ENCODE data around the gene ARF1. TPM values are rescaled to one million over a fixed set of nuclear protein-coding genes. Genes with fewer than 3 reads are reported as not detected.

ARF1 gene
- total and polyA plus RNA-seq, 10 of the 15 experiments (the other 5 are each of a cell fraction or from before 2014, with no cell fraction given): 48.4 to 508 (median 283) TPM

DNA sequence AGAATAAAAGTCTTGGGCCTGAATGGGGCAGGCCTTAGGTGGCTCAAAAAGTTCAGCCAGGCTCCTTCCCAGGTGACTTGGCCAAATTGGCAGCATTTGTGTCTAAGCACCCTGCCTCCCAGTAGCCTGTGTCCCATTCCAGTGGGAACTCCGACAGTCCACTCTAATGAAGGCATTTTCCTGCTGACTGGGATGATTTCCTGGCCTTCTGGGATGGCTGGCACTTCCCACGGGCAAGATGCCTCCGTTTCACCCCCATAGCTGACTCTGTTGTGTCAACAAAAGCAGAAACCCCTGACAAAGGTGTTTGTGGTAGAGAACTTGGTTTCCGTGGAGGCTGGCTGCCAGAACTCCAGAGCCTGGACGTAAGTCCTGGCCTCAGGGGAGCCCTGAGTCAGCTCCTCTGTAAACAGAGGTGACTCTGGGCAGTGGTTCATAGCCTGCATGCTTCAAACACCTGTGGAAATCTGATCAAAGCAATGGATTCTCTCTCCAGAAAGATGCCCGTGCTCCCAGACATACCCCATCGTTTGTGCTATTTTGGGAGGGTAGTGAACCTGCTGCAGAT lies 39.1 kb upstream of the ARF1 start:
- SMC1A ChIA-PET (ENCODE audit: uncharacterized antibody, unreplicated experiment): no interaction called here
- 6% methylated on average over 7 of the region's 7 CpGs for WGBS (ENCODE audit: insufficient coverage, insufficient replicate concordance, low lambda C conversion rate, missing lambda C conversion rate)
- Histone ChIP-seq H3K36me3 (ENCODE audit: control insufficient read depth in 2 of 2, insufficient read depth in 2 of 2, low read length in 1 of 2) (no peaks in the 10 kb centered on the region), H3K4me2 (ENCODE audit: control insufficient read depth, insufficient read depth) (no peak overlapping the region), H4K20me1 (ENCODE audit: control insufficient read depth, insufficient read depth) (no peaks in the 10 kb centered on the region; the same call in 1 of the 2 replicates), H3K9ac (ENCODE audit: control insufficient read depth, insufficient read depth, low read length) (no peak overlapping the region), H3K79me2 (ENCODE audit: control insufficient read depth, insufficient read depth, low read length) (no peaks in the 10 kb centered on the region), H3K4me3 (no peak overlapping the region), H3K27ac (ENCODE audit: control insufficient read depth, insufficient read depth) (no peak overlapping the region), H3K4me1 (ENCODE audit: control insufficient read depth, insufficient read depth, low read length) (no peaks in the 10 kb centered on the region), H3K9me3 (replicated peaks; ENCODE audit: control insufficient read depth, insufficient read depth, low read length) (no peaks in the 10 kb centered on the region), H3K27me3 (replicated peaks in 1 of 2; ENCODE audit: control insufficient read depth in 2 of 2, insufficient read depth in 2 of 2, low read length in 1 of 2) (peaks cover 5 to 10% of the 10 kb centered on the region in 2 experiments; a peak in 3 of 4 replicates), H2AFZ (ENCODE audit: control insufficient read depth, low read depth, low read length) (no peak overlapping the region)
- in situ Hi-C loops (cut with MboI): no loop called here
- TF ChIP-seq DPF2 (IDR thresholded peaks at IDR 0.05) (no peak), NRF1 (conservative IDR thresholded peaks at IDR 0.05; ENCODE audit: low read depth, low read length) (no peak), MTA3 (IDR thresholded peaks at IDR 0.05; ENCODE audit: borderline replicate concordance, low read length) (no peak), ZNF207 (IDR thresholded peaks at IDR 0.05; ENCODE audit: borderline replicate concordance) (no peak), NR2C1 (IDR thresholded peaks at IDR 0.05) (no peak), SIX5 (IDR thresholded peaks at IDR 0.05; ENCODE audit: low read depth, low read length, severe bottlenecking) (no peak), CEBPB (IDR thresholded peaks at IDR 0.05; ENCODE audit: borderline replicate concordance in 1 of 2, low read depth in 2 of 2, low read length in 2 of 2) (no peak)
- FAIRE-seq (no peak), DNase-seq (ENCODE audit: low read depth, low spot score) (no peak), ATAC-seq (no peak)
- no TSS peak for BruUV-seq (replicated peaks)
- intact Hi-C loops (cut with micrococcal nuclease; ENCODE audit: unreplicated experiment): no loop called here
- POLR2A ChIA-PET: no interaction called here
- CTCF ChIA-PET: no interaction called here
- RAD21 ChIA-PET (ENCODE audit: unreplicated experiment): no interaction called here

- SMC1A ChIA-PET (ENCODE audit: uncharacterized antibody, unreplicated experiment): no interaction called here
- Histone ChIP-seq H4K20me1 (ENCODE audit: control insufficient read depth, insufficient read depth) (no peaks in the 10 kb centered on the region; the same call in 1 of the 2 replicates), H3K27me3 (replicated peaks in 1 of 2; ENCODE audit: control insufficient read depth in 2 of 2, insufficient read depth in 2 of 2, low read length in 1 of 2) (peaks cover 0 to 5% of the 10 kb centered on the region in 2 experiments; a peak in 2 of 4 replicates), H3K36me3 (ENCODE audit: control insufficient read depth in 2 of 2, insufficient read depth in 2 of 2, low read length in 1 of 2) (no peaks in the 10 kb centered on the region), H2AFZ (ENCODE audit: control insufficient read depth, low read depth, low read length) (no peak overlapping the region), H3K4me2 (ENCODE audit: control insufficient read depth, insufficient read depth) (no peak overlapping the region), H3K9me3 (replicated peaks; ENCODE audit: control insufficient read depth, insufficient read depth, low read length) (no peaks in the 10 kb centered on the region), H3K9ac (ENCODE audit: control insufficient read depth, insufficient read depth, low read length) (no peak overlapping the region), H3K27ac (ENCODE audit: control insufficient read depth, insufficient read depth) (no peak overlapping the region), H3K4me3 (no peak overlapping the region), H3K4me1 (ENCODE audit: control insufficient read depth, insufficient read depth, low read length) (no peaks in the 10 kb centered on the region), H3K79me2 (ENCODE audit: control insufficient read depth, insufficient read depth, low read length) (no peaks in the 10 kb centered on the region)
- 7% methylated on average over 3 of the region's 3 CpGs for WGBS (ENCODE audit: insufficient coverage, insufficient replicate concordance, low lambda C conversion rate, missing lambda C conversion rate)
- no TSS peak for BruUV-seq (replicated peaks)
- CTCF ChIA-PET: no interaction called here
- TF ChIP-seq JUNB (IDR thresholded peaks at IDR 0.05) (no peak), IKZF2 (IDR thresholded peaks at IDR 0.05) (no peak), BACH1 (IDR thresholded peaks at IDR 0.05; ENCODE audit: borderline replicate concordance) (no peak)
- TF ChIP-seq, protein P1, sequence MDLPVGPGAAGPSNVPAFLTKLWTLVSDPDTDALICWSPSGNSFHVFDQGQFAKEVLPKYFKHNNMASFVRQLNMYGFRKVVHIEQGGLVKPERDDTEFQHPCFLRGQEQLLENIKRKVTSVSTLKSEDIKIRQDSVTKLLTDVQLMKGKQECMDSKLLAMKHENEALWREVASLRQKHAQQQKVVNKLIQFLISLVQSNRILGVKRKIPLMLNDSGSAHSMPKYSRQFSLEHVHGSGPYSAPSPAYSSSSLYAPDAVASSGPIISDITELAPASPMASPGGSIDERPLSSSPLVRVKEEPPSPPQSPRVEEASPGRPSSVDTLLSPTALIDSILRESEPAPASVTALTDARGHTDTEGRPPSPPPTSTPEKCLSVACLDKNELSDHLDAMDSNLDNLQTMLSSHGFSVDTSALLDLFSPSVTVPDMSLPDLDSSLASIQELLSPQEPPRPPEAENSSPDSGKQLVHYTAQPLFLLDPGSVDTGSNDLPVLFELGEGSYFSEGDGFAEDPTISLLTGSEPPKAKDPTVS (IDR thresholded peaks at IDR 0.05; ENCODE audit: low read depth, low read length): no peak
- RAD21 ChIA-PET (ENCODE audit: unreplicated experiment): interaction anchor here (0.9 kb wide), 1 partner anchor 45 kb away, joined by 3 read pairs; no protein-coding TSS in a partner anchor
- in situ Hi-C loops (cut with MboI) (no loop called here), intact Hi-C loops (cut with micrococcal nuclease; ENCODE audit: unreplicated experiment) (no loop called here)
- POLR2A ChIA-PET: no interaction called here
- no peak for FAIRE-seq
- DNase-seq (ENCODE audit: low read depth, low spot score): no peak
- ATAC-seq: no peak
Measured at GRCh38 chr1:228044961-228045360, 37.5 kb upstream of the ARF1 start.

All from GM12878 (cell line).